Erythroblast (primary cell): Measurements from ENCODE around the gene EXOC6.

ENCODE experiments used
- GATA1 ChIP-seq: IDR thresholded peaks from 2 replicates; pipeline ENCODE4 v1.6.1; 2011; ENCODE audit warnings: low read depth, mild to moderate bottlenecking, control low read depth, low read length, moderate library complexity
- POLR2A ChIP-seq: IDR thresholded peaks from 2 replicates; pipeline ENCODE4 v1.6.1; 2011; ENCODE audit warnings: mild to moderate bottlenecking, low read length

GRCh38 chr10:93058139-93058538 is 209.8 kb downstream of the EXOC6 start:
- TF ChIP-seq POLR2A (no peak), GATA1 (no peak)
